Activated naive CD8-positive, alpha-beta T cell treated with anti-CD3 and anti-CD28 coated beads, Interleukin-2, amount 50 U/mL, for 16 hours (primary cell): ENCODE measurements around the gene RFTN1.
"Not testable (repeated sequence)": the region's sequence is repeated elsewhere in the genome, so short reads cannot be mapped to it uniquely, and the experiment has no call there.

Source experiments
- DNase-seq: peaks from one replicate; pipeline ENCODE4 v3.0.0-alpha.2; 2020; ENCODE audit warnings: low read depth, low spot score

The RFTN1 gene

DNA sequence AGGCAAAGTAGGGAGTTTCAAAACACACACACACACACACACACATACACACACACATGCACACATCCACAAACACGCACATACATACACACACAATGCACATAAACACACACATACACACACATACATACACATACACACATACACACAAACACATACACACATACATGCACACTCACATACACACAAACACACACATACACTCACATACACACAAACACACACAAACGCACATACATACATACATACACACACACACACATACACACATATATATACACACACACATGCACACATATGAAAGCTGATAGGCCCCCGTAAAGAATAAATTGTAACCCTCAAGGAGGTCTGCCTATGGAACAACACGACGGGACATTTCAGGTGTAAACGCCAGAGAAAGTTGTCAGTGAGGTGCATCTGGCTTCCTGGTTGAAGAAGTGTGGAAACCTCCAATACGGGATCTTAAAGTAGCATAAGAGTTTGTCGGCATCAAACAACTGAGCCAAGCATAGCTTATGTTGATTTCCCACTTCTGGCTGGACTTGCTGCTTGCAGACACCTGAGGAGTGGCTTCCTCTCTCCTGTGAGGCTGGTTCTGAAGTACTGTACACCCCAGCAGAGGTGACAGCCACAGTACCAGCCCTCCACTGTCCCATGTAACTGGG is 5.8 kb downstream of the RFTN1 start:
- no peak for DNase-seq

DNA sequence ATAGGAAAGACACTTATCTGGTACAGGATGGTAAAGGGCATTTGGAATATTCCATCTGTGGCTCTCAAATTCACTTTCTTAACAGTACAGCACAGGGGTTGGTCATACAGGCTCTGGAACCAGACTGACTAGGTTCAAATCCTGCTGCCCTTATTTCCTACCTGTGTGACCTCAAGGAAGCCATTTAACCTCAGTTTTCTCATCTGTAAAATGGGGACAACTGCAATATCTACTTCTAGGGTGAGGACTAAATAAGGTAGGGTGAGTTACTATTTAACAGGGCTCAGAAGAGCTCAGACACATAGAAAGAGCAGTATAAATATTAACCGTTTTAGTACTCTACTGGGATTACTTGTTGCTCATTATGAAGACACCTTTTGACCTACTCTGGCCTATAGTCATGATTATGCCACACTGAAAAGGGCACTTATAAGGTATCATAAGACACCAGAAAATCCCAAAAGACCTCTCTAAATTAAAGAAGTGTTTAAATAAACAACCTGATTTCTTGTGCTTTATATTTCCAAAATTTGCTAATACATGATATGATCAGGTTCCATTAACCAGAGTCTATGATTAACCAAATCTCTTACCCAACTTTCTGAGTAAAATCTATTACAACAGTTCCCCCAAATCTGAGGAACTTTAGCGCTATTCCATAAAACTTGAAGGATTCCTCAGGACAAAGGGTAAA is 6.5 kb downstream of the RFTN1 start:
- DNase-seq, result no peak

- no peak for DNase-seq
These were observed 7.0 kb downstream of the RFTN1 start for GRCh38 chr3:16506451-16506850.

DNA sequence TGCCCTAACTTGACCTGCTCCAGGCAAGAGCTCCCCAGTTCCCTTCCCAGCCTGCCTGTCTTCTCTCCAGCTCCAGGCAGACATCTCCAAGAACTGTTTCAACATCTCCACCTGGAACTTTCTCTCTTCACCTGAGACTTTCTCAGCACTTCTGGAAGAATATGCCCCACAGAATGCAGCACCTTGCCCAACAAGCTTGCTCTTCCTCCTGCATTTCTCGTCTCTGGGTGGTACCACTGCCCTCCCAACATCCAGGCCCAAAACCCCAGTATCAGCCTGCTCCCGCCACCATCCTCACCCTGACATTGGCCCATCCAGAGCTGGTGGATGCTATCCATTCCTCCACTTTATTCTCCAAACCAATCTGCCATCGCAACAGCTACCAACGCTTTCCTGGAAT is 8.8 kb downstream of the RFTN1 start:
- no peak for DNase-seq

- DNase-seq, result no peak
These were observed 9.3 kb downstream of the RFTN1 start for GRCh38 chr3:16504242-16504641.

GRCh38 chr3:16503191-16503776 is 10.2 kb downstream of the RFTN1 start:
- no peak for DNase-seq

GRCh38 chr3:16502347-16502908 is 11.1 kb downstream of the RFTN1 start:
- no peak for DNase-seq

DNA sequence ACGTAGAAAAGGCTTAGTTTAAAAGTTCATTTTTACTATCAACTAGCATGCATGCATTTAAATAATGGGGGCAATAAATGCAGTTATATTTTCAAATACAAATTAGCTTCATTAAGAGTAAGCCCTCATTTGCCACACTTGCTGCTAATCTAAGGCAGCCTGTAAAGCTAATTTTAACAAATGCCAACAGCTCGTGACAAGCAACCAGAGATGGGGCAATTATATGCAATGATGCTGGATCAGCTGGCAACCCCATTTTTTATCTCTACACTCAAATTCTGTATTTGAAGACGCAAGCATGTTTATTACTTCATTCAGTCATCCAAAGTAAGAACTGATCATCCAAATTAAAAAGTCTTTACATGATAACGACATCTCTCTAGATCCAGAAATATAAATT is 12.1 kb downstream of the RFTN1 start:
- DNase-seq, result no peak

- no peak for DNase-seq
These were observed 12.6 kb downstream of the RFTN1 start for GRCh38 chr3:16500911-16501310.

GRCh38 chr3:16500093-16500492 is 13.4 kb downstream of the RFTN1 start:
- DNase-seq, result no peak

DNA sequence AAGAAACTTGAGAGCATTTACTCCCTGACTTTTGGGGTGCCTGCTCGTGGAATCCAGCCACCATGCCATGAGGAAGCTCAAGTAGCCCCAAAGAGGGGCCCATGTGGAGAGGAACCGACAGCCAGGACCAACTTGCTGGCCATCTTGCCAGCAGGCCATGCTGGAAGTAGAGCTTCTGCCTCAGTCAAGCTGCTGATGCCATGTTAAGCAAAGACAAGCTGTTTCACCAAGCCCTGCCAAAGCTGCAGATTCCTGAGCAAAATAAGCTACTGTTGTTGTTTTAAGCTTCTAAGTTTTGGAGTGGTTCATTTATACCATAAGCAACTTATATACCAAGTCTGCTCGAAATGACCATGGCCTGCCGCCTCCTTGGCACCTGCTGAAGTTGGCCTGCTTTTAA is 14.1 kb downstream of the RFTN1 start:
- DNase-seq, result no peak

DNA sequence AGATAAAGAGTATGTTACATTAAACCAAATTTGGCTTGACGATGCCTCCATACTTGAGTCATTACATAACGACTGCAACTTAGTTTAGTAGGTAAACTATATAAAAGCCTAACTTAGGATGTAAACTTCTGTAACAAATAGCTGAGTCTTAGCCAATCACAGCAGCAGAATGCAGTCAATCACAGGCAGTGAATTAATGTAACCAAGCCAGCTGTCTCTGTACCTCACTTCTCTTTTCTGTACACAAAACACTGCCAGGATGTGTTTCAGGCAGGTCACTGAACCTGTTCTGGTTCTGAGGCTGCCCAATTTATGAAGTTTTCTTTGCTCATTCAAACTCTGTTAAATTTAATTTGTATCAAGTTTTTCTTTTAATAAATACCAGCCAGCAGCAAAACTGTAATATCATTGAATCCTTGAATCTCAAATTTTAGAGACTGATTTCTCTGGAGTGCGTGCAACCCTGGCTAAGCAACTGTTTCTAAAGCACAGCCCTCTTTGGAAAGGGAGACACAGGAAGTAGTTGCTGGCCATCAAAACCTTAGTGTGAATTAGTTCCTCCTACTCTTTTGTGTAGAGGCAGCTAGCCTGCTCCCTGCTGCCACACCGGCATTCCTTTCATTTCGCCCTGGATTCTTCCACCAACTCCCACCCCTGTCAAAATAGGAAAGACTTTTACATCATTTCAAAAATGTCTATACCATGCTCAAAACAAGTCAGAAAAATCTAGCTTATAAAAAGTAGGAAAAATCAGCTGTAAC is 15.2 kb downstream of the RFTN1 start:
- DNase-seq, result no peak

DNA sequence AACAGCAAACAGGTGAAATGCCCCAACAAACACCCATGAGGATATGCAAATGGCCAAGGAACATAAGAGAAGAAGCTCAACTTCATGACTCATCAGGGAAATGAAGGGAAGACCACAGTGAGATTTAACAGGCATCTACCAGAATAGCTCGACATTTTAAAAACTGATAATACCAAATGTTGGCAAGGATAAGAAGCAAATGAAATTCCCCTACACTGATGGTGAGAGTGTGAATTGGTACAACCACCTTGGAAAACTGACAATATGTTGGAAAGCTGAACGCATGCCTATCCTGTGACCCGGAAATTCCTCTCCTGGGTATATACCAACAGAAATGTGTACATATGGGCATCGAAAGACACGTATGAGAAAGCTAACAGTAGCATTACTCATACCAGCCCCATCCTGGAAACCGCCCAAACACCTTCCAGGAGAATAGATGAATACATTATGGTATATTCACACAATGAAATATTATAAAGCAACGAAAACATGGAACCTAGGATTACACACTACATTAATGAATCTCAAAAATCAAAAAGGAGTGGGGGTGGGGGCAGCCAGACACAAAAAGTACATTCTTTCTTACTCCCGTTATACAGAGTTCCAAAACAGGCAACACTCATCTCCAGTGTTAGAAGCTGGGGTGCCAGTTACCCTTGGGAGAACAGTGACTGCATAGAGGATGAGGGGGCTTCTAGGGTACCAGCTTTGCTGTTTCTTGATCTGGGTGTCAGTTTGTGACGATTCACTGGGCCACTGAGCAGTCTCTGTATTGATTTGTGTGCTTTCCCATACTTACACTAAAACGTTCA is 16.9 kb downstream of the RFTN1 start:
- no peak for DNase-seq

DNA sequence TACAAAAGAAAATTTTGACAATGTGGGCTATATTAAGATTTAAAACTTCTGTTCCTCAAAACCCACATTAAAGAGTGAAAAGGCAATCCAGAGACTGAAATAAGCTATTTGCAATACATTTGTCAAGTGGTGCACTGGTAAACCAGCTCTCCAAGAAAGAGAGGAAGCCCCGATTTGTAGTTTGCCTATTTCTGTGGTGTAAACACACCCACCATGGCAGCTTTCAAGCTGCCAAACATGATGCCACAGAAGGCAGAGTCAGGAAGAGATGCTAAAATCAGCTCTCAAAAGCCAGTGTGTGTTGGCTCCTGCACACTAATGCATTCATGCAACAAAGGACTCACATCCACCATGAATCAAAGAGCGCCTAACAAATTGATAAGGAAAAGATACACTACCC is 17.5 kb downstream of the RFTN1 start:
- DNase-seq, result no peak

DNA sequence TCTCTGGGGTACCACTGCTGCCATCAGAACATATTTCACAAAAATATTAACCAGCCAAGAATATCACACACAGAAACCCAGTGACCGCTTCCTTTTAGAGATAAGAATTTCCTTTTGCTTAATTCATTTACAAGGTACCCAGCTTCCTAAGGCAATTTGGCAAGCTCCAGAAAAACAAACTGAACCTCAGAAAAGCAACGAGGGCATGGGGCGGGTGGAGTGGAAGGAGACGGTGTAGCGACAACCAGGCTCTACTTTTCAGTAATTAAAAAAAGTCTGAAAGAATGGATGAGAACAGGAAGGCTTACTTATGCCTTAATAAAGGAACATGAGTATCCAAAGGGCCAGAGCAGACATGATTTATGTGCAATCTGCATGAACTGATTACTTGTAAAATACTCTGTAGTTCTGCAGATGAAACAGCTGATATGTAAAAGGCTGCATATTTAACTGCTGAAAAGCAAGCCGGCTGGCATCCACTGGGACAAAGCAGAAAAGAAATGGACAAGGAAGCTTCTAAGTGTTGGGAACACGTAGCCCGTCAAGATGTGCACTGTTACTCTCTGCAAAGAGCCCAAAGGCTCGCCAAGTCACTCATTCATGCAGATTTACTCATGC is 18.6 kb downstream of the RFTN1 start:
- no peak for DNase-seq

GRCh38 chr3:16494094-16494493 is 19.4 kb downstream of the RFTN1 start:
- no peak for DNase-seq

- no peak for DNase-seq
These were observed 23.4 kb downstream of the RFTN1 start for GRCh38 chr3:16490062-16490619.

DNA sequence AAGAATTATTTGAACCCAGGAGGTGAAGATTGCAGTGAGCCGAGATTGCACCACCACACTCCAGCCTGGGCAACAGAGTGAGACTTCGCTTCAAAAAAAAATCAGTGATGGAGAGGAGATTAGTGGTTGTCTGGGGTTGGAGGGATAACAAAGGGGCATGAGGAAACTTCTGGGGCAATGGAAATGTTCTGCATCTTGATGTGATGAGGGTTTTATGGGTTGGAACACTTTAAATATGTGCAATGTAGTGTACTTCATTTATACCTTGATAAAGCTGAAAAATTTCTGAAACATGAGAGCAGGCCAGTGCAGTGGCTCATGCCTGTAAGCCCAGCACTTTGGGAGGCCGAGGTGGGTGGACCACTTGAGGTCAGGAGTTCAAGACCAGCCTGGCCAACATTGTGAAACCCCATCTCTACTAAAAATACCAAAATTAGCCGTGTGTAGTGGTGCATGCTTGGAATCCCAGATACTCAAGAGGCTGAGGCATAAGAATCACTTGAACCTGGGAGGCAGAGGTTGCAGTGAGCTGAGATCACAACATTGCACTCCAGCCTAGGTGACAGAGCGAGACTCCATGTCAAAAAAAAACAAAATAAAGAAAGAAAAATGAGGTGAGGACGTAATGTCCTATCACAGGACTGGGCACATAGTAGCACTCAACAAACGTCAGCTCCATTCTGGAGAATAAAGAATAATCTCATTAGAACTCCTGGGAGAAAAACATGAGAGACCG is 24.0 kb downstream of the RFTN1 start:
- DNase-seq, result not testable (repeated sequence)

GRCh38 chr3:16488637-16489036 is 24.9 kb downstream of the RFTN1 start:
- no peak for DNase-seq
